GOT3 (cell line): Measurements from ENCODE around the gene TMC8.
"Not testable (repeated sequence)": the region's sequence is repeated elsewhere in the genome, so short reads cannot be mapped to it uniquely, and the experiment has no call there.

Experiments
- DNase-seq: peaks from one replicate; lab custom pipeline; 2025; ENCODE audit warnings: mixed read lengths; lab: John Stamatoyannopoulos, UW

Gene TMC8

GRCh38 chr17:78135858-78136500, 5.4 kb downstream of the TMC8 start:
- DNase-seq, result no peak

DNA sequence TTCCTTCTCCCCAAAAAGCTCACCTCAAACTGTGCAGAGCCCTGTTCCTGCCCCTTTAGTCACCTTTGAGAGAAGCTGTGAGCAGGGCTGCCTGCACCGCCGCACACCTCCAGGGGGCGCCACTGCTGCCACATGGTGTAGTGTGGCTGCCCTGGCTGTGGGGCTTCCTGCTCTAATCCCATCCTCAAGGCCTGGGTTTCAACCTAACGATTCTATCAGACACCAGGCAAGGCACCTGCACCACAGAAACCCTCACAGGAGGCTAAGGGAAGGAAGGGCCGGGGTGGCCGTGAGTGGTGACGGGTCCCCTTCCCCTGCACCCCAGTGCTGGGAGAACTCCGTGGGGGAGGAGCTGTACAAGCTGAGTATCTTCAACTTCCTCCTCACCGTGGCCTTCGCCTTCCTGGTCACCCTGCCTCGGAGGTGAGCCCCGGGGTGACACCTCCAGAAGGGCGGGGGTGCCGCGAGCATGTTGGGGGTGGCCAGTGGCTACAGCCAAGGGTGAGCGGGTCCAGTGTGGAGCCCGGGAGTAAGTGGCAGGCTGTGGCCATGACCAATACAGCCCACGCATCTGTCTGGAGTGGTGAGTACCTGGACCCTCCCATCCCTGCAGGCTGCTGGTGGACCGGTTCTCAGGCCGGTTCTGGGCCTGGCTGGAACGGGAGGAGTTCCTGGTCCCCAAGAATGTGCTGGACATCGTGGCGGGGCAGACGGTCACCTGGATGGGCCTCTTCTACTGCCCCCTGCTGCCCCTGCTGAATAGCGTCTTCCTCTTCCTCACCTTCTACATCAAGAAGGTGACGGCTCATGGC, 7.0 kb downstream of the TMC8 start:
- no peak for DNase-seq

DNA sequence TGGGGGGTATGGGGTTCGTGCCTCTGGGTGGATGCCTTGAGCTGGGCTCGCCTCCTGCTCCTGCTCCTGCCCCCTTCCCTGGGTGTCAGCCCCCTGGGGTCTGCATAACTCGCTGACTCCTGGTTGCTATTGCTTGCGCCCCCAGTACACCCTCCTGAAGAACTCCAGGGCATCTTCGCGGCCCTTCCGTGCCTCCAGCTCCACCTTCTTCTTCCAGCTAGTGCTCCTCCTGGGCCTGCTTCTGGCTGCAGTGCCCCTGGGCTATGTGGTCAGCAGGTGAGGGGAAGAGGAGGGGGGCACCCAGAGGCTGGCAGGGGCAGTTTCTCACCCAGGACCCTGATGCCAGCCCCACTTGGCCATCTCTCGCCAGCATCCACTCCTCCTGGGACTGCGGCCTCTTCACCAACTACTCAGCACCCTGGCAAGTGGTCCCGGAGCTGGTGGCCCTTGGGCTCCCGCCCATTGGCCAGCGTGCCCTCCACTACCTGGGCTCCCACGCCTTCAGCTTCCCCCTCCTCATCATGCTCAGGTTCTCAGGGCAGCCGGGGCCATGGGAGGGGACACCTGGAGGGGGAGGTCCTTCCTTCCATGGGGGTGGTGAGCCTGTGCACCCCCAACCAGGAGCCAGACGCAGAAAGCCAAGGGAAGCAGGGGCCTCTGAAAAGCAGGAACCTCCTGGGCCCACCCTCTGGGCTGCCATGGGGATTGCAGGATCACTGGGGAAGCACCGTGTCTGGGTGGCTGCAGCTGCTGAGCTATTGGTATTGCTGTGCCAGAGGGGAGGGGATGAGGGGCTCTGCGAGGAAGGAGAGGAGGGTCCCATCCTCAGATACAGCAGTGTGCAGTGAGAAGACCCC, 7.9 kb downstream of the TMC8 start:
- DNase-seq, result no peak

DNA sequence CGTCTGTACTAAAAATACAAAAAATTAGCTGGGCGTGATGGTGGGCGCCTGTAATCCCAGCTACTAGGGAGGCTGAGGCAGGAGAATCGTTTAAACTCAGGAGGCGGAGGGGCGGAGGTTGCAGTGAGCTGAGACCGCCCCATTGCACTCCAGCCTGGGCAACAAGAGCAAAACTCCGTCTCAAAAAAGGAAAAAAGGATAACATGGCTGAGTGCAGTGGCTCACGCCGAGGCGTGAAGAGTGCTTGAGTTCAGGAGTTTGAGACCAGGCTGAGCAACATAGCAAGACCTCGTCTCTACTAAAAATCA, 9.2 kb downstream of the TMC8 start:
- not testable (repeated sequence) for DNase-seq

DNA sequence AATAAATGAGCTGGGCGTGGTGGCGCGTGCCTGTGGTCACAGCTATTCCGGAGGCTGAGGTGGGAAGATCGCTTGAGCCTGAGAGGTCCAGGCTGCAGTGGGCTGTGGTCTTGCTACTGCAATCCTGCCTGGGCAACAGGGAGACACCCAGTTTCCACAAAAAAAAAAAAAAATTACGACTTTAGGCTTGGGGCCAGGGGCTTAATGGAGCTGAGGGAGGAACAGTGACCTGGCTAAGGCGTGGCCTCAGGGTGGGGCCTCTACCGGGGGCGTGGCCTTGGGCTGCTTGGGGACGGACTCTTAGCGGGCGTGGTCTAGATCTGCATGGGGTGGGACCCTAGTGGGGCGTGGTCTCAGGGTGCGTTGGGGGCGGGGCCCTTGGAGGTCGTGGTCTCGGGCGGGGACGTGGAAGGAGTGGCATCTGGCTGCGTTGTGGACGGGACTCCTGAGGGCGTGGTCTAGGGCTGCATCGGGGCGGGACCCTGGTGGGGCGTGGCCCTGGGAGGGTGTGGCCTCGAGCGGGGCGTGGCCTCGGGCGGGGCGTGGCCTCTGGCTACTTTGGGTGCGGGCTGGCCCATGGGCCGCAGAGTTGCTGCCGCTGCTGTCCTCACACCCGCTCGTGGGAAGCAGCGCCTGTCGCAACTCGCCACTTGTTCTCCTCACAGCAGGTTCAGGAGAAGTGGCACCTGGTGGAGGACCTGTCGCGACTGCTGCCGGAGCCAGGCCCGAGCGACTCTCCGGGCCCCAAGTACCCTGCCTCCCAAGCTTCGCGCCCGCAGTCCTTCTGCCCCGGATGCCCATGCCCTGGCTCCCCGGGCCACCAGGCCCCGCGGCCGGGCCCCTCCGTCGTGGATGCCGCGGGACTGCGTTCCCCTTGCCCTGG, 9.8 kb downstream of the TMC8 start:
- no peak for DNase-seq

DNA sequence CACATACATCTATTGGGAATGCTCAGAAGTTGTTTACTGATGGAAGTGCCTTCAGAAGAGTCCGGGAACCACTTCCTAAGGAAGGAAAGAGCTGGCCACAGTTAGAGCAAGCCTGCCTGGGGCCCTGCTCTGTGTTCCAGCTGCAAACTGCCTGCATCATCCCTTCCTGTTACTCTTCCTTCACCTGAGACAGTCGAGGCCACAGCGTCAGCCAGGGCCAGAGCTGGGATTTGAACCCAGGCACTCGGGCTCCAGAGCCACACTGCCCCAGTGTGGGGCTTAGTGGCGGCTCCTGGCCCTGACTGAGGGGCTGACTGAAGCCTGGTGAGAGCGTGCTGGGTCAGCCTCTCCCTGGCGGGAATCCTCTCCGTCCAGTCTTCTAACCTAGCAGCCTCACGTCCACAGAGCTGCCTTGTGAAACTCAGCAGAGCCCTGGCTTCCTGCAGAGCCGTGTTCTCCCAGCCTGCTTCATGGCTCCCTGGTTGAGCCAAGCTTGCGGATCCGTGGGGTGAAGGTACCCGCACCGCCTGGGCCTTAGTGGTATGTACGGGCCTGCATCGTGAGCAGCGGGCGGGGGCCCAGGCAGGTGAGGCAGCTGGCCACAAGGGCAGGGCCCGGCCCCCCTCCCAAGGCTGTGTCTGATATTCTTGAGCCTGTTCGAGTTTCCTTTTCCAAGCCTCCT, 11.0 kb downstream of the TMC8 start:
- DNase-seq, result no peak

DNA sequence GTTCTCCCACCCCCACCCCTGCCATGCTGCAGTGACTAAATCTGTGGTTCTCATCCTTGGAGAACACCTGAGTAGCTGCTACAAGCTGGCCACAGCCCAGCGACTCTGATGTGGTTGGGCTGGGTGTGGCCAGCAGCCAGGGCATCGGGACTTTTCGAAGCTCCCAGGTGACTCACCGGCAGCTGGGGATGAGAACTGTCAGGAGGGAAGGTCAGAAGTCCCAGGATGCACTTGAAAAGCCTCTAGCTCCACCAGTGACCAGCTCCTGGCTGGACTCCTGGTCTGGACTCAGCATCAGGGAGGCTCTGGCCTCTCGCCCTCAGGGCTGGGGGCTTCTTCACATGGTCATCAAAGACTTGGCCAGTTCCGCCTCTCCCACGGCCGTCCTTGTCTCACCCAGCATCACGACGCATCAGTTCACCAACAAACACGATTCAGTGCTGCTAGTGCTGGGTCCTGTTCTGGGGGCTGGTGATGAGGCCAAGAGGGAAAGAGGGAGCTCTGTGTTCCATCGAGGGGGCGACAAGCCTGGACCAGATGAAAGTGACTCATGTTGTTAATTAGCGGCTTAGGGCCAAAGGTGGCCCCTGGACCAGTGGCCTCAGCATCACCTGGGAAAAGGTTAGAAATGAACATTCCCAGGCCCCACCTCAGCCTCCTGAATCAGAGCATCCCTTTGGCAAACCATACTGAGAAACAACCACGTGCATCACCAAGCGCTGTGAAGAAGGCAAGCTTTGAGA, 11.7 kb downstream of the TMC8 start:
- DNase-seq, result no peak

- DNase-seq, result no peak
Measured at GRCh38 chr17:78143214-78144146, 12.9 kb downstream of the TMC8 start.

DNA sequence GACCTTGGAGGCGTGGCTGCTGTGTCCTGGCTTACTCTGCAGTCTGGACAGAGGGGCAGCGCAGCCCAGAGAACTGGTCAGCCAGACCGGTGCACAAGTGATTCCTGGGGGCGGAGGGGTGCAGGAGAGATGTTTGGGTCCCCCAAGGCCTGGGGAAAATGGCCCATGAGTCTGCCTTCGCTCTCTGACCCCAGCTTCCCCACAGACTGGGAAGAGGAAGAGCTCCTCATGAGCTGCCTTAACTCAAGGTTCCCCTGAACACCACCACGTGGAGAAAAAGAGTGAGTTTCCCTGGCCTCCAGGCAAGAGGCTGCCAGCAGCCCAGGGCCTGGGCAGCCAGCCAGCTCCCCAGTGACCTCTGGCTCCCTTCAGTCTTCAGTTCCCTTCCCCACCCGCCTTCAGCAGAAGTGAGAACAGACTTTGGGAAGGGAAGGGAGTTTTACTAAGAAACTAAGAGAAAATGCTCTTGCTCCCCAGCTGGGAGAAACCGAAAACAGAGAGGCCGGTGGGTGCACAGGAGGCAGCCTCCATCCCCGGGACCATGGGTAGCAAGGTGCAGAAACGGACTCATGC, 13.7 kb downstream of the TMC8 start:
- no peak for DNase-seq

- DNase-seq, result no peak
Measured at GRCh38 chr17:78144736-78145641, 14.4 kb downstream of the TMC8 start.

- DNase-seq, result no peak
Measured at GRCh38 chr17:78146471-78146869, 15.9 kb downstream of the TMC8 start.

- no peak for DNase-seq
Measured at GRCh38 chr17:78146881-78147280, 16.3 kb downstream of the TMC8 start.

DNA sequence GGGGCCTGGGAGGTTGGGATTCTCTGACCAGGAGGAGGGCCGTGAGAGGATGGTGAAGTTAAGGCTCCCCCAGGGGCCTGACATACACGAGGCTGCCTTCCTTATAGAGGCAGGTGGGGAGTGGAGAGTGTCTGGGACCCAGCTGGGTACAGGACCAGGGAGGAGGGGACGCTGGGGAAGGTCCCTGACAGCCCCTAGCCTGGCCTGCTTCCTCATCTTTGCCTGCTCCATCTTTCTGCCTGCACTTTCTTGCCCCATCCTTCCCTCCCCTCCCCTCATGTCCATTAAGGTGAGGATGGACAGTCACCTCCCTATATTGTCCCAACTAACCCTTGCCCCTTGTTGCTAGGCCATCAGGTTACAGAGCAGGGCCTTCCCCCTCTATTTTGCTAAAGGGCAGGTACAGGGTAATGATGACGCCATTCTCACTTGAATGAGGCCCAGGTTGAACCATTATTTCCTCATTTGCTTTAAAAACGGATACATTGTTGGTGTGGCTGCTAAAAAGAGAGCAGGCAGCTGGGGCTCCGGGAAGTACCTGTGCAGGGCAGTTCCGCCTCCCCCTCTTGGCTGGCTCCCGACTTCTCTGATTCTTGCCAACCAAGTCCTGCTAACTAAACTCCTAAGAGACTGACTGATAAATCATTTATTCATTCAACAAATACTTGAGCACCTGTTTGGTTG, 16.9 kb downstream of the TMC8 start:
- no peak for DNase-seq

GRCh38 chr17:78148286-78149016, 17.9 kb downstream of the TMC8 start:
- no peak for DNase-seq

- no peak for DNase-seq
Measured at GRCh38 chr17:78151514-78152008, 21.0 kb downstream of the TMC8 start.
